GM19043 (cell line): ENCODE results near the gene GNAQ.

Source experiments
- ATAC-seq: cut with Tn5 transposase; IDR thresholded peaks from one replicate; pipeline ENCODE4 v1.9.1; 2021; ENCODE audit warnings: low read depth; ENCODE audit not compliant: unreplicated experiment

The GNAQ gene

DNA sequence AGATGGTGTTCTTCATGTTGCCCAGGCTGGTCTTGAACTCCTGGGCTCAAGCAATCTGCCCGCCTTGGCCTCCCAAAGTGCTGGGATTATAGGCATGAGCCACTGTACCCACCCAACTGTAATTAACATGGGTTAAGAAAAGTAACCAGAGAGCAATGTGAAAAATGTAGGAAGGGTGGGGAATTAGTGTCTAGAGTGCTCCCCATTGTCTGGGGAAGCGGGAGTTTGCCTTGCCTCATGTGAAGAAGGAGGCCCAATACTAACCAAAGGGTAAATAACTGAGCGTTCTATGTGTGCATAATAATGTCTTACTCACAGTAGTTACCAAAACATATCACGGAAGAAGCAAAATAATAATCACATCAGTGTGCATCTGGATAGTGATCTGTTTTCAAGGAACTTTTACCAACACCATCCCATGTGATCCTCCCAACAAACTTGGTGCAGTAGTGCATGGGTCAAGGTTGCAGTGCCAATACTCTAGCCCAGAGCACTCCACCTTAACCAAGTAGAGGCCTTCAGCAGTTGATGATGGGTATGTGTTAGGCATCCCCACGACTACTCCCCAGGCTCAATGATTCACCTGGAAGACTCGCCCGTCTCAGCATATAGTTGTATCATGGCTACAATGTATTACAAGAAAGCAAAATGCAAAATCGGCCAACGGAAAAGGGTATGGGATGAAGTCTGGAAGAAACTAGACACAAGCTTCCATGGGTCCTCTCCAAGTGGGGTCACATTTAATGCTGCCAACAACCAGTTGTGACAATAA is 26.2 kb downstream of the GNAQ start:
- ATAC-seq = no peak

DNA sequence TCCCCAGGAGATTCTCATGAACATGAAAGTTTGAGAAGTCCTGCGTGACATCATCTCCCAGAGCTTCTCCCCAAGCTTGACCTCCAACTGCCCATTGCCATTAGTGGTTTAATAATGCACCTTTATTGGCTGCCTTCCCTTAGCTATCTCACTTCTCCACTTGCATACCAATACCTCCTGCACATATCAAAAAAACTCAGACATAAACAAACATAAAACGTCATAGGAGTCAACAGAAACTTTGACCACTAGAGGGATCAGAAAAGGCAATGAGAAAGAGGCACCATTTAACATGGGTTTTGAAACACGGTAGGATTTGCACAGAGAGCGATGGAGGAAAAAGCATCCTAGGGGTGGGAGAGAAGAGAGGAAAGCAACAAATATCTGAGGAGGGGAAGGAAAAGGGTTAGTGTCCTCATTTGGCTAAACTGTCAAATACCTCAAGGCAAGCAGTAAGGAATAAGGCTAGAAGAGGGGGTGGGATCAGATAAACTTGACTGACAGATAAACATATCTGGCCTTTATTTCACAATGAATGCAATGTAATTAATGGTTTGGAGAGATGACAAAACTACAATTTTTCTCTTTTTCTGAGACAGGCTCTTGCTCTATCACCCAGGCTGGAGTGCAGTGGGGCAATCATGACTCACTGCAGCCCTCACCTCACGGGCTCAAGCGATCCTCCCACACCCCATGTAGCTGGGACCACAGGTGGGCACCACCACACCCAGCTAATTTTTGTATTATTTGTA is 27.0 kb downstream of the GNAQ start:
- no peak for ATAC-seq

DNA sequence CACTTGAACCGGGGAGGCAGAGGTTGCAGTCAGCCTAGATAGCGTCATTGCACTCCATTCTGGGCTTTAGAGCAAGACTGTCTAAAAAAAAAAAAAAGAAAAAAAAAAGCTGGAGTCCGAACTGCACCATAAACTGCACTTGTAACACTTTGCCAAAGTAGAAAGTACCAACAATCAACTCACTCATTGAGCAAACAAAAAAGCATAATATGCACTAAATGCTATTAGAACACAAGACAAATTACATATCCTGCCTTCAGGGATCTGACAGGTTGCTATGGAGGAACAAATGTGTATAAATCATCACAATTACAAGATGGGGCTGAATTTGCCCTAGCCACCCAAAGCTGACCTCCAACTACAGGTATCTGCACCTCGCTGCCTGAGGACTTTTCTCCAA is 27.9 kb downstream of the GNAQ start:
- no peak for ATAC-seq

DNA sequence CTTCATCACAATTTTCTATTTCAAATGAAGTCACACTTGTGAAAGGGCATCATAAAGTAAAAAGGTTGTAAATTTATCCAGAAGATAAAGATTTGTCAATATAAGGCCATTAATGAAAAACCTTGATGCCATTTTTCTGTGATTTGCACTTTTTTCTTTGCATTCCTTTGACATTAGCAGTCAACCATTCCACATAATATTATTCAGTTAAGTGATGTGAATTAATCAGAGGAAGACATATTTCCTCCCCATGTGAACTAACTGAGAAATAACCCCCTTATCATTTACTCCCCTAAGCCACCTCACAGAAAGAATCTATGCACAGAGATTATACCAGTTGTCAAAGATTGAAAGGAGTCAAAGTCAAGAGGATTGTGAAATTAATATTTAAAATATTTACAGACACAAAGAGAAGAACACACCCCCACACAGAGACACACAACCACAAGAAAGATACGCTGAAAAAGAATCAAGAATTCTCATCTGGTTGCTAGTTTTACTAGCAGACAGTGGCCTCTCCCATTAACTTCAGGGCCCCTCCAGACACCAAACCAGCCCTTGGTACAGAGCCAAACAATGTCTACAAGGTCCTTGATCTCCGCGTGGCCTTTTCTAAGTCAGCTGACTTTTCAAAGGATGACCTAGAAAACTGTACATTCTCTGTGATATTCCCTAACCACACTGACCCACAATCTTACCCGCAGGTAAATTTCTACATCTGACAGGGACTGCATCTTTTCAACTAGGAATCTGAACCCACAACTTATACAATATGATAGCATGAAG is 29.5 kb downstream of the GNAQ start:
- no peak for ATAC-seq

DNA sequence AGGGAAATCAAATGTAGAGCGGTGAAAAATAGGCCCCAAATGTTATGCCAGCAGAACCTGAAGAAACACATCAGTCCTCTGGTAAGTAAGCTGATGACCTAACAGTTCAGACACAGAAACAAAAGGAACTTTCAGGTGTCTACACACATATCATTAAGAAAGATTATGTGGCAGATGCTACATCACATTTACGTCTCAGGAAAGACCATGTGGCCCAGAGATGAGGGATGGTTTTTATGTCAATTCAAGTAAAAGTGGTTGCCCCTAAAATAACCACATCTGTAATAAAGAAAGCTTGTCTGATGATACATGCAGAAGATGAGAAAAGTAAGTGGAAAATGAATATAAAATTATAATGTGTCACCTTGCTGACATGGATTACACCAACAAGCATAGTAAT is 31.4 kb downstream of the GNAQ start:
- no peak for ATAC-seq

DNA sequence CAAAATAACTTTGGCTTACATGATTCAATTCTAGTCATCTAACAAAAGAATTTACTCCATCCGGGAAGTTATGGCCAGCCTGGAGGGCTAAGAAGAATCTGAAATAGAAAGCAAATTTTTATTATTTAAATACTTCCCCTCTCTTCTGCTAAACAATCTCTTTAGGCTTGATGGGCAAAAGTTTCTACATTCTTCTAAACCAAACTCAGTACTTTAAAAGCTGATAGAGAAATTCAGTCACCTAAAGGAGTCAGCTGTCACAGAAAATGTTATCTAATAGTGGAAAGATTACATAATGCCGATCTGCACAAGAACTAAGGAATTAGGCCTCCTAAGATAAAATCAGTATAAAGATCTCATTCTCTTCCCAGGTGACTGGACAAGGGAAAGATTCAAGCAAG is 32.4 kb downstream of the GNAQ start:
- ATAC-seq = no peak

DNA sequence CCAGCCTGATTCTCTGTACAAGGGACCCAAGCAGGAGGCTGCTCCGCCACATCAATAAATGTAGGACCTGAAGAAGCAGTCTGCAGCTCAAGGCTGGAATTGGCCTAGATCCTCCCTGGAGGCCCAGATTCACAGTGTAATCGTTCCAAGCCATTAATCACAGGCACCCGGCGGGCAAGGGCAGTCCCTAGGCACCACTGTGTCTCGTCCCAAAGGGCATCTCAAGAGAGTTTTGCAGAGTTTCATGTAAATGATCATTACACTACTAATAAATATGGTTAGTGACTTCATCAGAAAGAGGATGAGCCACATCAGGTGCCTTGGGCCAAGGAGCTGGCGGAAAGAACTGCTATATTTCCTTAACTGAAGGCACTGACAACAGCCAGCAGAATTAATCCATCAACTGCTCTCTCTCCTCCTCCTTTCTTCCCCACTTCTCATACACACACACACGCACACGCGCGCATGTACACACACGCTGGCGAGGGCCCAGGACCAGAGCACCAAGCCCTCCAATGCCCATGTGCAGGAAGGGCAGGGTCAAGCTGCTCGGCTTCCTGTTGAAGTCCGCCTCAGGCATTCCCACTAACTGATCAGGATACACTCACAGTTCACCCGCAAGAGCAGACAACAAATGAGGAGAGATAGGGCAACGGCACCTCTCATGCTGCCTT is 33.9 kb downstream of the GNAQ start:
- no peak for ATAC-seq

DNA sequence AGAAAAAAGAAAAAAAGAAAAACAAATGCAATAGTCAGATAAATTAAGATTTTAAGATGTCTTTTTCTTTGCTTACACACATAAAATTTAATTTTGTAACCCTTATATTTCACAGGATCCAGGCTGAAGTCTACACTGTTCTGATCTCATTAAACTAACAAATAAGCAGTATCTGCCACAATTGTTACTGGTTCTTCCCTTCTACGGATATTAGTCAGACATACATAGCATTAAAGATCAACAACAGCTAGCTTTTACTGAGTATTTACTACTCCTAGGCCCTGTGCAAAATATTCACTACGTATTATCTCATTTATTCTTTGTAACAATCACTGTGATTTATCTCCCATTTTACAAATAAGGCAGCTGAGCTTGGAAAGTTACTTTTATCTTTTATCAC is 34.9 kb downstream of the GNAQ start:
- ATAC-seq = no peak

DNA sequence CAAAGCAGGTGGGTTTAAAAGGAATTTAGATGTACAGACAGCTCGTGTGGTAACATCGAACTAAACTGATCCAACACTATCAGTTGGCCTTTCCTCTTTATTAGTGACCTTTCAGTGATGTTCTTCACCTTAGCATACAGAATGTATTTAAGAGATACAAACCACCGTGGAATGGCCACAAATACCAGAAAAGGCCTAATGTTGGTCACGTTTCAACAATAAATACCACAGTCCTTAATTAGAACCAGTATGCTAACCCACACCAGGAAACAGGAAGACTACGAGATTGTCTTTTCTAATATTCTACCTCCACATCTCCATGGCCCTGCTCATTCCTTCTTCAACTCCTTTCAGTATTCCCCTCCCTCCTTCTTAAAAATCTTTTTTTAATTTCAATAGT is 40.4 kb downstream of the GNAQ start:
- no peak for ATAC-seq

DNA sequence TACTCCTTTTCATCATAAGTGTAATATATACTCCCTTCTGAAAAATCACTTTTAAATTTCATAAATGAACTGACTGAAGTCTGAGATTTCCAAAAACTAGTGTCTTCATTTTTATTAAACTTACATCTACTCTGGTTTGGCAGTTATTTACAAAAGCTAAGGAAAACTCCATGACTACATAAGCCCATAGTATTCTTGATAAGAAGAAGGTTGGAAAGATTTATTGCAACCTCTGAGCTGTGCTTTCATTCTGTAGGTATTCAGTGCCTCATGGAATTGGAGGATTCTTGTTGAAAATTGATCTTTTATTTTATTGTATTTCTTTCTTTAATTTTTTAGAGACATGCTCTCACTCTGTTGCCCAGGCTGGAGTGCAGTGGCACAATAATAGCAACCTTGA is 41.7 kb downstream of the GNAQ start:
- ATAC-seq = no peak

DNA sequence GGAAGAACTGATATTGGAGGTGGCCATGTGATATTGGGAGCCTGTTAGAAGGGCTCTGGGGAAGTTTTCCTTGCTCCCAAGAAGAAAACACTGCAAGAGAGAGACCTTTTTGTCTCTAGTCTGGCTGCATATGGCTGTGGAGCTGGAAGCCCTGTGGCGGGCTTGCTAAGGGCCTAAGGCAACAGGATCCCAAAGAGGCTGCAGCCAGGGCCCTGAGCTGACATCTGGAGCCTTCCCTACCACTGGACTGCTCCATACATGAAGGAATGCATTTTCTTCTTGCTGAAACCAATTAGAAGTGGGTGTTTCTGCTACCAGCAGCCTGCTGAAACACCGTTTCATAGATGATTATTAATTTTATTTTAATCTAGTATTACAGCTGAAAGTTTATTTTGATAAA is 42.2 kb downstream of the GNAQ start:
- no peak for ATAC-seq

DNA sequence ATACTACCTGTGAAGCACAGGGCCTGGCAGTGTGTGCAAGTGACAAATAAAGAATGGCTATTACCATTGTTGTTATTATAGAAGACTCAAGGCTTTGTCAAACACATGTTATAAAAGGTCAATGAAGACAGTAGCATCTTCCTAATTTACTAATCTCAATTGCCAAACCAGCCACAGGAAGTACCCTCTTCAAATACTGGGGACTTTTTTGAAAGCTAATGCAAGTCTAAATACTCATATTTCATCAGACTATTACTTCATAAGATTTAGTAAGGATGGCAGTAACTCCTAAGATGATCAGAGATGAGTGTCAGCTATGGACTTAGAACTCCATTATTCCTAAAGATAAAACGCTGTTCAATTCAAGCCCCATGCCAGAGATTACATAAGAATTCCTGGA is 43.0 kb downstream of the GNAQ start:
- no peak for ATAC-seq

DNA sequence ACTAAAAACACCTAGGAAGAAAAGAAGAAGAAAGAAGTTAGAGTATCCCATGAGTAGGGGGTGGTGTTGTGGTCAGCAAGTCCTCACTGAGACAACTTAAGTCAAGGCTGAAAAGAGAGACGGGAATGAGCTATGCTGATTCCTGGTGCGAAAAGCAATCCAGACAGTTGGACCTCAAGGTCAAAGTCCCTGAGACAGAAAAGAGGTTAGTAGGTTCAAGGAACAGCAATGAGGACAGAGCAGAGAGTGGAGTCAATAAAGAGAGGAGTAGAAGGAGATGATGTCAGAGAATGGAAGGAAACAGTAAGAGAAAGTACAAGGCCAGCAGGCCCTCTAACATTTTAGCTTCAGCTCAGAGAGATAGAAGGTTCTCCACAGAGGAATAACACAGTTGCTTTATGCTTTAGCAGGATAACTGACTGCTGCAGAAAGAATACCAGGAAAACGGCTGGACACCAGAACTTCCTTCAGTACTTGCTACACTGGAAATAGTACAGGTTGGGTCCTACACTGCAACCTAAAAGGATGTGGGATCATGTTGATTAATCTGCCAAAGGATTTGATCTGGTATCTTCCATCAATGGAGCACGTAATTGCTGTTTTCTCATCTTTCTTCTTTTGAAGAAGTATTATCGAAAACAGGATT is 43.6 kb downstream of the GNAQ start:
- ATAC-seq = no peak

DNA sequence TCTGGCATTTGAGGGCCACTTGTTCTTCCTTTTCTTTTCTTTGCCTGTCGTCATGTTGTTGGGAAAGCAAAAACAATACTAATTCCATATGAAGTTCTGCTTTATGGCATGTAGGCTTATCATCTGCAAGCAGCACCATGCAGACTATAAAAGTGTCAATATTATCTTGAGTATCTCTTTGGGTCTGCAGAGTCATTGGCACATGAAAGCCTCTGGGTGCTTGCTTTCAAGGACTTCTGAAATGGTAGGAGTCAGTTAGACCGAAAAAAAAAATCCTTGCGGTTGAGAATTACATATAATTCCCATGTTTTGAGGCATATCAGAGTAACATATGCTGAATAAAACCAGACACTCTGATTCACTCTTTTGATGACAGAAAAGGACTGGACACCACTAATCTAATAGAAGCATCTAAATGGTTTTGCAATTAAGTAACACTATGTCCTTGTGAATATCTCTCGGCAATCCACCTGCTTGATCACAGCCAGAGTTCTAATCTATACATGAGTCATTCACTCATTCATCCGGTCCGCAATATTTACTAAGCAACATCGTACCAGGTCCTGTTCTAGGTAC is 44.4 kb downstream of the GNAQ start:
- no peak for ATAC-seq

DNA sequence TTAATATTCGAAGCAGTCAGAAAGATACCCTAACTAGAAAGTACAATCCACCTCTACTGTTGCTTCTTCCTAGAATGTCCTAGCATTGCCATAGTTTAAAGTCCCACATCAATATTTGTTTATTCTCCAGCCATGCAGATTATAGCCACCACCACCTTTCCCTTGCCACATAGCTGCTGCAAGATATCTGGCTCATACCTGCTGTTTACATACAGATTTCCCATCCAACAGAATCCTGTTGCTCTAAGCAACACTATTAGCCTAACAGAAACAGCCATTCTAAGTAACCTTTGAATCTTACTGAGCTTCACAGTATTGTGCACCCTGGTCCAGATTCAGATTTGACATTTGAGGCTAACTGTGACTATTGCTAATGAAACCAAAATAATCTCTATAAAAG is 45.6 kb downstream of the GNAQ start:
- no peak for ATAC-seq

DNA sequence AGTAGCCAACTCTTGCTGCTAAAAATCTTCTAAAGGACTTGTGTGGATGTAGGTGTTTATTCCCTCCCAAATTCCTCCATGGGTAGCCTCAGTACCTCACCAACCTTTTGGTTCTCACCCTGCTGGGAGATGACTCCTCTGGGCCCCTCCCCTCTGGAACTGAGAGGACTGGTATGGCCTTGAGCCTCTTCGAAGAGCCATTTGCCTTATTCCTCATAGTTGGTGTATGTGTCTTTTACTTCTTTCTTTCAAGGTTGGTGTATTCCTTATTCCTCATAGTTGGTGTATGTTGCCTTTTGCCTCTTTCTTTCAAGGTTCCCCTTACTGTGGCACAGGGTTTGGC is 48.3 kb downstream of the GNAQ start:
- no peak for ATAC-seq

DNA sequence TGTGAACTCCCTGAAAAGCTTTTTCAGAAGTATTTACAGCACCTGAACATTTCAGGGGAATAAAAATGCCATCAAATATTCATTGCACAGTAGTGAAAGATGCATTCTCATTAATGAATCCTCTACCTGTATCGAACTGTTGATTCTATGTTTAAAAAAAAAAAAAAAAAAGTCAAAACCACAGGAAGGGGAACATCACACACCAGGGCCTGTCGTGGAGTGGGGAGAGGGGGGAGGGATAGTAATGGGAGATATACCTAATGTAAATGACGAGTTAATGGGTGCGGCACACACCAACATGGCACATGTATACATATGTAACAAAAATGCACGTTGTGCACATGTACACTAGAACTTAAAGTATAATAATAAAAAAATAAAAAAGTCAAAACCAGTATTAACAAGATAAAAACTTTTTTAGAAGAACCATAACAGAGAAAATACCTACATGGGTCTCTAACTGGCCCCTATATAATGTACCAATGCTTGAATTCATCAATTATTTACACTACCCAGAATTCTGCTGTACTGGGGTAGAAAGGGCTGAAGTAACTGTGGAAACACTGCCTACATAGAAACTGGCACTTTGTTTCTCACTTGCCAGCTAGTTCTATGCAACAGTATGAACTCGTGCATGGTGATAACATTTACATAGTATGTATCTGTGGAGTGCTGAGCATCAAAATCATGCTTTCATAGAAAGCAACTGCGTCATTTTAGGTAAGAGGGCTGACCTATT is 48.9 kb downstream of the GNAQ start:
- ATAC-seq = no peak

DNA sequence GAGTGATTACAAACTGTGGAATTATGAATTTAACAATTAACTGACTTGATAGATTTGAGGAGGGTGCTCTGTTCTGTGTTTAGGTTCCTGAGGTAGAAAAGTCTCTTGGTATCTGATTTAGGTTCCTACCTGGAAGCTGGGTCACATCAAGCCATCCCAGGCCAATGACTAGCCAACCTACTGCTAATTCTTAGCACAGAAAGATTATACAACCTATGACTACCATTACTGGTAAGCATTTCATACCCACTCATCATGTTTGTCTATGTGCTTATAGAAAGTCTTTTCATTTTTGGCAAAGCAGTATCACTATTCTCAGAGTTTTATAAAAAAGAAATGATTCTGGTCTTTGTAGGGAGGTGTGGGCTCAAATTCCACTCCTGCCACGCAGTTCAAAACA is 49.7 kb downstream of the GNAQ start:
- ATAC-seq = no peak

DNA sequence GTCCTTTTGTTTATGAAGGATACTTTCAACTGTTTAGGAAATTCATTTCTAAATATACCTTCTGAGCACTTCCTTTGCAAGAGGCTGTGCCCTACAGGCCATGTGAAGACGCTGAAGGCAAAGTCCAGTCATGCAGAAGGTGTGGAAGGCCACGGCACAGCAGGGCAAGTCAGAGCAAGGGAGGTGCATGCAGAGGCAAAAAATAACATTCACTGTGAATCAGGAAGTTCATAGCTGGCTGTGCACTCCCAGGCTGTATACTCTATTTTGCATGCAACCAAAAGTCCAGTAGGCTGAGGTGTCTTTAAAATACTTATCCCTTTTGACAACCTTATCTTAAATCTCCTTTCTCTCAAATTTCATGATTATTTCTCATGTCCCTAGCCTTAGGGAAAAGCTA is 50.3 kb downstream of the GNAQ start:
- no peak for ATAC-seq

DNA sequence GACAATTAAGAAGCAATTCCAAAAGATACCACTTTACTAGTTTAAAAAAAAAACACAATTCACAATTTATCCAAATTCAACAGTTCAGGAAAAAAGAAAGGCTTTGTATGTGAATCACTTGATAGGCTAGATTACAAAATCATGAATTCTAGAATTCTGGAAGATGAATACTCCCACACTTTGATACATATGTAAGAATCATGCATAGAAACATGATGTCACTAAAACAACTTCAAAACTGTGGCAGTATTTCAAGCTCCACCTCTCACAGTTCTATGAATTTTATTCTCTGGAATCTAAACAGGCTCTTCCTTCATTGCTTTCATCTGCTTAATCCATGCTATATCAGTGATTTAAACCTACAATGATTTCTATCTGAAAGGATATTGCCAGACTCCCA is 51.0 kb downstream of the GNAQ start:
- no peak for ATAC-seq
